Tibial nerve (tissue), 4 donors: ENCODE results near the gene GMEB2.

Source experiments
- EP300 ChIP-seq, 2 donors: sonication (generic); formaldehyde crosslinking; IDR thresholded peaks; one replicate each; pipeline ENCODE4 v1.6.1; 2017; ENCODE audit warnings: antibody characterized with exemption in 2 of 2, mild to moderate bottlenecking in 1 of 2
- POLR2A ChIP-seq, 2 donors: fragments of 450-650 bp; IDR thresholded peaks; one replicate each; pipeline ENCODE4 v1.6.1; 2017; ENCODE audit warnings: antibody characterized with exemption in 2 of 2, mild to moderate bottlenecking in 2 of 2, moderate library complexity in 2 of 2
- TF ChIP-seq, protein P1 (sequence below), 5 experiments: fragments of 200-600 bp in 3 of 5; fragments of 450-650 bp in 2 of 5; sonication (generic) in 3 of 5; IDR thresholded peaks; one replicate each; pipeline ENCODE4 v1.5.1; 2016 to 2019; ENCODE audit warnings: antibody characterized with exemption in 5 of 5, mild to moderate bottlenecking in 3 of 5, moderate library complexity in 2 of 5

GRCh38 chr20:63558804-63559484 lies 68.0 kb downstream of the GMEB2 start:
- TF ChIP-seq, protein P1, sequence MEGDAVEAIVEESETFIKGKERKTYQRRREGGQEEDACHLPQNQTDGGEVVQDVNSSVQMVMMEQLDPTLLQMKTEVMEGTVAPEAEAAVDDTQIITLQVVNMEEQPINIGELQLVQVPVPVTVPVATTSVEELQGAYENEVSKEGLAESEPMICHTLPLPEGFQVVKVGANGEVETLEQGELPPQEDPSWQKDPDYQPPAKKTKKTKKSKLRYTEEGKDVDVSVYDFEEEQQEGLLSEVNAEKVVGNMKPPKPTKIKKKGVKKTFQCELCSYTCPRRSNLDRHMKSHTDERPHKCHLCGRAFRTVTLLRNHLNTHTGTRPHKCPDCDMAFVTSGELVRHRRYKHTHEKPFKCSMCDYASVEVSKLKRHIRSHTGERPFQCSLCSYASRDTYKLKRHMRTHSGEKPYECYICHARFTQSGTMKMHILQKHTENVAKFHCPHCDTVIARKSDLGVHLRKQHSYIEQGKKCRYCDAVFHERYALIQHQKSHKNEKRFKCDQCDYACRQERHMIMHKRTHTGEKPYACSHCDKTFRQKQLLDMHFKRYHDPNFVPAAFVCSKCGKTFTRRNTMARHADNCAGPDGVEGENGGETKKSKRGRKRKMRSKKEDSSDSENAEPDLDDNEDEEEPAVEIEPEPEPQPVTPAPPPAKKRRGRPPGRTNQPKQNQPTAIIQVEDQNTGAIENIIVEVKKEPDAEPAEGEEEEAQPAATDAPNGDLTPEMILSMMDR (IDR thresholded peaks at IDR 0.05): no peak
- TF ChIP-seq POLR2A (IDR thresholded peaks at IDR 0.05) (no peak), EP300 (IDR thresholded peaks at IDR 0.05) (no peak)
